Body of pancreas (tissue), 4 donors: ENCODE results near the gene TKFC. TPM values are rescaled to one million over a fixed set of nuclear protein-coding genes. Genes with fewer than 3 reads are reported as not detected.

ENCODE experiments used
- ATAC-seq: fragments of 150-250 bp; one replicate; pipeline ENCODE4 v1.9.1; 2016
- DNase-seq, 4 donors: peaks; one replicate each; pipeline ENCODE4 v3.0.0-alpha.2; 2019
- H3K27ac ChIP-seq, 4 donors: fragments of 200-600 bp; sonication (generic); 1 replicate in 3 of 4; 2 replicates in 1 of 4; pipeline versions ENCODE4 v1.5.1 to v1.6.1; 2016 to 2019; ENCODE audit warnings: mild to moderate bottlenecking in 1 of 4, mixed read lengths in 1 of 4, moderate library complexity in 1 of 4
- H3K27me3 ChIP-seq, 2 donors: fragments of 200-600 bp; sonication (generic); one replicate each; pipeline ENCODE4 v1.6.0; 2016; ENCODE audit warnings: mild to moderate bottlenecking in 1 of 2
- H3K36me3 ChIP-seq, 2 donors: fragments of 200-600 bp; sonication (generic); replicated peaks in 1 of 2; 2 replicates each; pipeline ENCODE4 v1.5.1; 2016; ENCODE audit warnings: low read depth in 2 of 2; ENCODE audit not compliant: insufficient read depth in 1 of 2
- H3K4me1 ChIP-seq: fragments of 200-600 bp; sonication (generic); one replicate; pipeline ENCODE4 v1.6.0; 2016
- H3K4me3 ChIP-seq, 2 donors: fragments of 200-600 bp; sonication (generic); 1 replicate in 1 of 2; 2 replicates in 1 of 2; pipeline ENCODE4 v1.5.1; 2016 to 2019
- H3K9me3 ChIP-seq, 3 donors: fragments of 200-600 bp; sonication (generic); 1 replicate in 2 of 3; 2 replicates in 1 of 3; pipeline ENCODE4 v1.5.1; 2016
- POLR2A ChIP-seq, 3 donors: fragments of 450-650 bp; IDR thresholded peaks; one replicate each; pipeline ENCODE4 v1.6.1; 2016; ENCODE audit warnings: antibody characterized with exemption in 3 of 3, mild to moderate bottlenecking in 2 of 3
- WGBS, 2 donors: methylation state at CpG; one replicate each; pipeline ENCODE4 v1.1.5; 2017; 5-methylcytosine and 5-hydroxymethylcytosine counted together
- intact Hi-C: fragments of 100-400 bp; cut with DNase I; formaldehyde crosslinking; loops from one replicate; pipeline ENCODE4 v1.15.1; 2023
- total RNA-seq, 2 donors: library from RNA; depleted of rRNA; stranded (reverse); fragments of >200 nt; gene quantifications; one replicate each; pipeline ENCODE4 v1.1.0, GENCODE V29; 2016
- TF ChIP-seq, protein P1 (sequence below), 7 experiments: fragments of 450-650 bp in 4 of 7; fragments of 200-600 bp in 3 of 7; sonication (generic) in 3 of 7; IDR thresholded peaks; one replicate each; pipeline ENCODE4 v1.5.1; 2016 to 2019; ENCODE audit warnings: antibody characterized with exemption in 7 of 7

Gene TKFC, protein sequence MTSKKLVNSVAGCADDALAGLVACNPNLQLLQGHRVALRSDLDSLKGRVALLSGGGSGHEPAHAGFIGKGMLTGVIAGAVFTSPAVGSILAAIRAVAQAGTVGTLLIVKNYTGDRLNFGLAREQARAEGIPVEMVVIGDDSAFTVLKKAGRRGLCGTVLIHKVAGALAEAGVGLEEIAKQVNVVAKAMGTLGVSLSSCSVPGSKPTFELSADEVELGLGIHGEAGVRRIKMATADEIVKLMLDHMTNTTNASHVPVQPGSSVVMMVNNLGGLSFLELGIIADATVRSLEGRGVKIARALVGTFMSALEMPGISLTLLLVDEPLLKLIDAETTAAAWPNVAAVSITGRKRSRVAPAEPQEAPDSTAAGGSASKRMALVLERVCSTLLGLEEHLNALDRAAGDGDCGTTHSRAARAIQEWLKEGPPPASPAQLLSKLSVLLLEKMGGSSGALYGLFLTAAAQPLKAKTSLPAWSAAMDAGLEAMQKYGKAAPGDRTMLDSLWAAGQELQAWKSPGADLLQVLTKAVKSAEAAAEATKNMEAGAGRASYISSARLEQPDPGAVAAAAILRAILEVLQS
- total RNA-seq: 10 to 100 TPM; 27.5 to 38.6 TPM

GRCh38 chr11:61332797-61333549 is at the start of gene TKFC, which contains the start of gene DDB1:
Gene TKFC, plus strand, starts transcription at chr11:61333228. Its CDS starts 1,501 bp downstream, at chr11:61334729.
Gene DDB1, minus strand, starts transcription at chr11:61333105. Its CDS starts 137 bp downstream, at chr11:61332968.
- TF ChIP-seq, protein P1, sequence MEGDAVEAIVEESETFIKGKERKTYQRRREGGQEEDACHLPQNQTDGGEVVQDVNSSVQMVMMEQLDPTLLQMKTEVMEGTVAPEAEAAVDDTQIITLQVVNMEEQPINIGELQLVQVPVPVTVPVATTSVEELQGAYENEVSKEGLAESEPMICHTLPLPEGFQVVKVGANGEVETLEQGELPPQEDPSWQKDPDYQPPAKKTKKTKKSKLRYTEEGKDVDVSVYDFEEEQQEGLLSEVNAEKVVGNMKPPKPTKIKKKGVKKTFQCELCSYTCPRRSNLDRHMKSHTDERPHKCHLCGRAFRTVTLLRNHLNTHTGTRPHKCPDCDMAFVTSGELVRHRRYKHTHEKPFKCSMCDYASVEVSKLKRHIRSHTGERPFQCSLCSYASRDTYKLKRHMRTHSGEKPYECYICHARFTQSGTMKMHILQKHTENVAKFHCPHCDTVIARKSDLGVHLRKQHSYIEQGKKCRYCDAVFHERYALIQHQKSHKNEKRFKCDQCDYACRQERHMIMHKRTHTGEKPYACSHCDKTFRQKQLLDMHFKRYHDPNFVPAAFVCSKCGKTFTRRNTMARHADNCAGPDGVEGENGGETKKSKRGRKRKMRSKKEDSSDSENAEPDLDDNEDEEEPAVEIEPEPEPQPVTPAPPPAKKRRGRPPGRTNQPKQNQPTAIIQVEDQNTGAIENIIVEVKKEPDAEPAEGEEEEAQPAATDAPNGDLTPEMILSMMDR (IDR thresholded peaks at IDR 0.05): peak in 1 of 7 experiments; percentile 27
- peak; percentile 73 to 92 (median 85) for TF ChIP-seq POLR2A (IDR thresholded peaks at IDR 0.05)
- intact Hi-C loops: no loop called here
- peak; percentile 95 for ATAC-seq

DNA sequence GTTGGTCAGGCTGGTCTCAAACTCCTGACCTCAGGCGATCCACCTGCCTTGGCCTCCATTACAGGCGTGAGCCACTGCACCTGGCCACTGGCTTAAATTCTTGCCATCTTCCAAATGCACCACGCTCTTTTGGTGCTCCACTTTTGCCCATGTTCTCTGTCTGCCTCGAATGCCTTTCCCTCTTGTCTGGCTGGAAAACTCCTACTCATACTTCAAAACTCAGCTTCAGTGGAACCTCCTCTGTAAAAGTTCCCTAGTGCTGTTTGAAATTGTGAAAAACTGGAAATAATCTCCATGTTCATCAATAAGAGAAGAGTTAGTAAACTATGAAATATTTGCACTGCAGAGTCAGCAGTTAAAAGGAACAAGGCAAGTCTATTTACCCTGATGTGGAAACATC is 49.4 kb upstream of the TKFC start:
- H3K36me3 ChIP-seq: no peaks in the 10 kb centered on the region
- no peaks in the 10 kb centered on the region for H3K4me1 ChIP-seq
- no peaks in the 10 kb centered on the region for H3K9me3 ChIP-seq
- no peak overlapping the region for H3K4me3 ChIP-seq
- no peak overlapping the region for H3K27ac ChIP-seq
- H3K27me3 ChIP-seq: no peaks in the 10 kb centered on the region
- DNase-seq (no peak), ATAC-seq (no peak)
- WGBS, 2 donors: 83 to 84% methylated on average over 4 of the region's 4 CpGs
- no peak for TF ChIP-seq POLR2A (IDR thresholded peaks at IDR 0.05)
- TF ChIP-seq, protein P1 (IDR thresholded peaks at IDR 0.05): no peak
- intact Hi-C loops: no loop called here

More at GRCh38 chr11:61332797-61333549, at the start of gene TKFC, which contains the start of gene DDB1:
- no peaks in the 10 kb centered on the region for H3K27me3 ChIP-seq
- peaks cover 50% of the 10 kb centered on the region for H3K4me1 ChIP-seq
- H3K36me3 ChIP-seq: peaks cover 0 to 8% of the 10 kb centered on the region in 2 donors
- WGBS, 2 donors: 0% methylated on average over 32 to 79 of the region's 81 CpGs
- H3K4me3 ChIP-seq: peak within 1 kb of the TSS; percentile 91 to 97
- peak within 1 kb of the TSS; percentile 89 to 90 (median 90) for H3K27ac ChIP-seq
- no peaks in the 10 kb centered on the region for H3K9me3 ChIP-seq
- peak; percentile 94 to 97 (median 96) for DNase-seq

GRCh38 chr11:61287338-61287977 is 45.6 kb upstream of the TKFC start:
- H3K9me3 ChIP-seq: no peaks in the 10 kb centered on the region
- no peaks in the 10 kb centered on the region for H3K4me1 ChIP-seq
- ATAC-seq (no peak), DNase-seq (no peak)
- H3K4me3 ChIP-seq: no peak overlapping the region
- intact Hi-C loops: no loop called here
- TF ChIP-seq, protein P1 (IDR thresholded peaks at IDR 0.05): no peak
- TF ChIP-seq POLR2A (IDR thresholded peaks at IDR 0.05): no peak
- 84 to 86% methylated on average over 14 of the region's 14 CpGs for WGBS, 2 donors
- no peaks in the 10 kb centered on the region for H3K36me3 ChIP-seq
- H3K27ac ChIP-seq: no peak overlapping the region
- H3K27me3 ChIP-seq: no peaks in the 10 kb centered on the region

- TF ChIP-seq, protein P1 (IDR thresholded peaks at IDR 0.05): no peak
- TF ChIP-seq POLR2A (IDR thresholded peaks at IDR 0.05): no peak
- no peak overlapping the region for H3K4me3 ChIP-seq
- H3K9me3 ChIP-seq: no peaks in the 10 kb centered on the region
- H3K36me3 ChIP-seq: no peaks in the 10 kb centered on the region
- peaks cover 25% of the 10 kb centered on the region for H3K4me1 ChIP-seq
- DNase-seq (no peak), ATAC-seq (no peak)
- H3K27me3 ChIP-seq: peaks cover 0 to 5% of the 10 kb centered on the region in 2 donors
- intact Hi-C loops: no loop called here
- WGBS, 2 donors: 78 to 82% methylated on average over 9 to 12 of the region's 12 CpGs
- H3K27ac ChIP-seq: no peak overlapping the region
Measured at GRCh38 chr11:61290905-61291690, 41.9 kb upstream of the TKFC start.
